Measurements from ENCODE around the gene ASAP3.

GRCh38 chr1:23492132-23492720 lies 8.2 kb upstream of the ASAP3 start:
- TF ChIP-seq, protein P1, sequence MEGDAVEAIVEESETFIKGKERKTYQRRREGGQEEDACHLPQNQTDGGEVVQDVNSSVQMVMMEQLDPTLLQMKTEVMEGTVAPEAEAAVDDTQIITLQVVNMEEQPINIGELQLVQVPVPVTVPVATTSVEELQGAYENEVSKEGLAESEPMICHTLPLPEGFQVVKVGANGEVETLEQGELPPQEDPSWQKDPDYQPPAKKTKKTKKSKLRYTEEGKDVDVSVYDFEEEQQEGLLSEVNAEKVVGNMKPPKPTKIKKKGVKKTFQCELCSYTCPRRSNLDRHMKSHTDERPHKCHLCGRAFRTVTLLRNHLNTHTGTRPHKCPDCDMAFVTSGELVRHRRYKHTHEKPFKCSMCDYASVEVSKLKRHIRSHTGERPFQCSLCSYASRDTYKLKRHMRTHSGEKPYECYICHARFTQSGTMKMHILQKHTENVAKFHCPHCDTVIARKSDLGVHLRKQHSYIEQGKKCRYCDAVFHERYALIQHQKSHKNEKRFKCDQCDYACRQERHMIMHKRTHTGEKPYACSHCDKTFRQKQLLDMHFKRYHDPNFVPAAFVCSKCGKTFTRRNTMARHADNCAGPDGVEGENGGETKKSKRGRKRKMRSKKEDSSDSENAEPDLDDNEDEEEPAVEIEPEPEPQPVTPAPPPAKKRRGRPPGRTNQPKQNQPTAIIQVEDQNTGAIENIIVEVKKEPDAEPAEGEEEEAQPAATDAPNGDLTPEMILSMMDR (IDR thresholded peaks at IDR 0.05): no peak
- TF ChIP-seq POLR2A (IDR thresholded peaks at IDR 0.05): no peak
